IPS-18c (cell line): ENCODE data around the gene CUL2.
"Not testable (repeated sequence)": the region's sequence is repeated elsewhere in the genome, so short reads cannot be mapped to it uniquely, and the experiment has no call there.

ENCODE experiments used
- H3K4me3 ChIP-seq: 2 replicates; pipeline ENCODE4 v1.7.0; 2013; ENCODE audit warnings: low read depth, mild to moderate bottlenecking, low read length, moderate library complexity; ENCODE audit not compliant: insufficient read depth
- H3K9me3 ChIP-seq: one replicate; pipeline ENCODE4 v1.6.1; 2013; ENCODE audit warnings: mild to moderate bottlenecking, low read length, moderate library complexity; ENCODE audit not compliant: control insufficient read depth, insufficient read depth

Gene CUL2

GRCh38 chr10:34973121-34973520 lies 117.0 kb downstream of the CUL2 start:
- not testable (repeated sequence) for H3K4me3 ChIP-seq, H3K9me3 ChIP-seq

- not testable (repeated sequence) for H3K4me3 ChIP-seq, H3K9me3 ChIP-seq
These were observed 117.5 kb downstream of the CUL2 start for GRCh38 chr10:34972591-34972990.

DNA sequence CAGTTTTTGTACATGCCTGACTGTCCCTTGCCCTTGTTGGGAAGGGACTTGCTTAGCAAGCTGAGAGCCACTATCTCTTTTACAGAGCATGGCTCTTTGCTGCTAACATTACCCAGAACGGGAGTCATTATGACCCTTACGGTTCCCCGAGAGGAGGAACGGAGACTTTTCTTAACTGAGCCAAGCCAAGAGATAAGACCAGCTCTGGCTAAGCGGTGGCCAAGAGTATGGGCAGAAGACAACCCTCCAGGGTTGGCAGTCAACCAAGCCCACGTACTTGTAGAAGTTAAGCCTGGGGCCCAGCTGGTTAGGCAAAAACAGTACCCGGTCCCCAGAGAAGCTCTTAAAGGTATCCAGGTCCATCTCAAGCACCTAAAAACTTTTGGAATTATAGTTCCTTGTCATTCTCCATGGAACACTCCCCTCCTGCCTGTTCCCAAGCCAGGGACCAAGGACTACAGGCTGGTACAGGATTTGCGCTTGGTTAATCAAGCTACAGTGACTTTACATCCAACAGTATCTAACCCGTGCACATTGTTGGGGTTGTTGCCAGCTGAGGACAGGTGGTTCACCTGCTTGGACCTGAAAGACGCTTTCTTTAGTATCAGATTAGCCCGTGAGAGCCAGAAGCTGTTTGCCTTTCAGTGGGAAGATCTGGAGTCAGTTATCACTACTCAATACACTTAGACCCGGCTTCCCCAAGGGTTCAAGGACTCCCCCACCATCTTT lies 118.4 kb downstream of the CUL2 start:
- H3K4me3 ChIP-seq, H3K9me3 ChIP-seq: not testable (repeated sequence)

GRCh38 chr10:34969171-34969570 lies 121.0 kb downstream of the CUL2 start:
- H3K9me3 ChIP-seq = no peaks in the 10 kb centered on the region
- no peak overlapping the region for H3K4me3 ChIP-seq

GRCh38 chr10:34967335-34967880 lies 122.7 kb downstream of the CUL2 start:
- no peaks in the 10 kb centered on the region for H3K9me3 ChIP-seq
- H3K4me3 ChIP-seq = no peak overlapping the region

DNA sequence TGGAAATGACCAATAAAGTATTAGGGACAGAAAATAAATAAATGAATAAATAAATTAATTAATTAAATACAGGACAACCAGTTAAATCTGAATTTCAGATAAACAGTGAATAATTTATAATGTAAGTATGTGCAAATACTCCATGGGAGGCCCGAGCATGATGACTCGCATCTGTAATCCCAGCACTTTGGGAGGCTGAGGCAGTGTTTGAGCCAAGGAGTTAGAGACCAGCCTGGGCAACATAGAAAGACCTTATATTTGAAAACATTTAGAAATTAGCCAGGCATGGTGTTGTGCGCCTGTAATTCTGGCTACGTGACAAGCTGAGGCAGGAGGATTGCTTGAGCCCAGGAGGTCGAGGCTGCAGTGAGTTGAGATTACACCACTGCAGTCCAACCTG lies 123.7 kb downstream of the CUL2 start:
- H3K9me3 ChIP-seq = no peaks in the 10 kb centered on the region
- no peak overlapping the region for H3K4me3 ChIP-seq

DNA sequence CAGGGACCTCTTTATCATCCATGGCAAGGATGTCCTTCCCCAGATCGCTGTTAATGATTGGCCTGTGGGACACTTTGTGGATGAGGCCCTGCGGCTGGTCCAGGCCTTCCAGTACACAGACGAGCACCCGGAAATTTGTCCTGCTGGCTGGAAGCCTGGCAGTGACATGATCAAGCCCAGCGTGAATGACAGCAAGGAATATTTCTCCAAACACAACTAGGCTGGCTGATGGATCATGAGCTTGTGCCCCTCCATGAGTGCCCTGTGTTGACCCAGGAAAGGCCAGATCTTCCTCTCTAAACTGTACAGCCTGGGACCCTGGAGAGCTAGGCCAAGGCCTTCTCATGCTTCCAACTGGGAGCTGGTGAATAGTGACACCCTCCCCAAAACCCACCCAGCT lies 124.1 kb downstream of the CUL2 start:
- Histone ChIP-seq H3K4me3 (no peak overlapping the region), H3K9me3 (no peaks in the 10 kb centered on the region)

DNA sequence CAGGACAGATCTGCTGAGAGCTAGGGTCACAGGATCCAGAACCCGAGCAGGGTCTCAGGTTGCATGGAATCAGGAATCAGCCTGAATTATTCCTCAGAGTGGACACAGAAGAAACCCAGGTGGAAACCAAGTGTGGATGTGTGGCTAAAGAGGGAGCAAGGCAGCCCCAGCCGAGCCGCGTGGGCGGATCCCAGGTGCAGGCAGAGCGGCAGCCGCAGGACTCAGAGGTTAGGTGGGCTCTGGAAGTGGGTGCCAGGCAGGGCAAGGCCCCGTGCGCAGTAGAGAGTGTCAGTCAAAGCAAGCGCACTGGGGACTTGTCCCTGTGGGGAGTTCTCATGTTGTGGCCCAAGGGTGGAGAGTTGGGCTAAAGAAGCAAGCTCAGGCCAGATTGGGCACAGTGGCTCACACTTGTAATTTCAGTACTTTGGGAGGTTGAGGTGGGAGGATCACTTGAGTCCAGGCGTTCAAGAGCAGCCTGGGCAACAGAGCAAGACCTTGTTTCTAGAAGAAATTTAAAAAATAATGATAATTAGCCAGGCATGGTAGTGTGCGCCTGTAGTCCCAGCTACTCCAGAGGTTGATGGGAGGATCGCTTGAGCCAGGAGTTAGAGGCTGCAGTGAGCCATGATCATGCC lies 125.9 kb downstream of the CUL2 start:
- Histone ChIP-seq H3K9me3 (no peaks in the 10 kb centered on the region), H3K4me3 (no peak overlapping the region)

DNA sequence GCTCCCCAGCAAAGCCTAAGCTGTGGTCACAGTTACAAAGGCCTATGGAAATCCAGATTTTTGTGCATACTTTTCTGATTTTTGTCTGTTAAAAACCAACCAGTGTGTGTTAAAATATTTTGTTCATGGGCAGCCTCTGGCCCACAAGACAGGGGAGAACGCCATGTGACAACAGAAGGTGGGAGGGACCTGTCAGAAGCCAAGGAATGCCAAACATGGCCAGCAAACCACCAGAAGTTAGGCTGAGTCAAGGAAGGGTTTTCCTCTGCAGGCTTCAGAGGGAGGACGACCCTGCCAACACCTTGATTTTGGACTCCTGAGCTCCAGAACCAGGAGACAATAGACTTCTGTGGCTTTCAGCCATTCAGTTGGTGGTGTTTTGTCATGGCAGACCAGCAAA lies 127.3 kb downstream of the CUL2 start:
- no peaks in the 10 kb centered on the region for H3K9me3 ChIP-seq
- no peak overlapping the region for H3K4me3 ChIP-seq

GRCh38 chr10:34960983-34961382 lies 129.2 kb downstream of the CUL2 start:
- Histone ChIP-seq H3K9me3 (no peaks in the 10 kb centered on the region), H3K4me3 (no peak overlapping the region)

- Histone ChIP-seq H3K9me3 (no peaks in the 10 kb centered on the region), H3K4me3 (no peak overlapping the region)
These were observed 130.4 kb downstream of the CUL2 start for GRCh38 chr10:34959786-34960185.

GRCh38 chr10:34959321-34959720 lies 130.8 kb downstream of the CUL2 start:
- no peaks in the 10 kb centered on the region for H3K9me3 ChIP-seq
- no peak overlapping the region for H3K4me3 ChIP-seq
